GM19463 (cell line): ENCODE results near the gene POLR3K.

ENCODE experiments used
- ATAC-seq: cut with Tn5 transposase; IDR thresholded peaks from one replicate; pipeline ENCODE4 v1.9.1; 2021; ENCODE audit warnings: mild to moderate bottlenecking, moderate library complexity; ENCODE audit not compliant: unreplicated experiment

The POLR3K gene

DNA sequence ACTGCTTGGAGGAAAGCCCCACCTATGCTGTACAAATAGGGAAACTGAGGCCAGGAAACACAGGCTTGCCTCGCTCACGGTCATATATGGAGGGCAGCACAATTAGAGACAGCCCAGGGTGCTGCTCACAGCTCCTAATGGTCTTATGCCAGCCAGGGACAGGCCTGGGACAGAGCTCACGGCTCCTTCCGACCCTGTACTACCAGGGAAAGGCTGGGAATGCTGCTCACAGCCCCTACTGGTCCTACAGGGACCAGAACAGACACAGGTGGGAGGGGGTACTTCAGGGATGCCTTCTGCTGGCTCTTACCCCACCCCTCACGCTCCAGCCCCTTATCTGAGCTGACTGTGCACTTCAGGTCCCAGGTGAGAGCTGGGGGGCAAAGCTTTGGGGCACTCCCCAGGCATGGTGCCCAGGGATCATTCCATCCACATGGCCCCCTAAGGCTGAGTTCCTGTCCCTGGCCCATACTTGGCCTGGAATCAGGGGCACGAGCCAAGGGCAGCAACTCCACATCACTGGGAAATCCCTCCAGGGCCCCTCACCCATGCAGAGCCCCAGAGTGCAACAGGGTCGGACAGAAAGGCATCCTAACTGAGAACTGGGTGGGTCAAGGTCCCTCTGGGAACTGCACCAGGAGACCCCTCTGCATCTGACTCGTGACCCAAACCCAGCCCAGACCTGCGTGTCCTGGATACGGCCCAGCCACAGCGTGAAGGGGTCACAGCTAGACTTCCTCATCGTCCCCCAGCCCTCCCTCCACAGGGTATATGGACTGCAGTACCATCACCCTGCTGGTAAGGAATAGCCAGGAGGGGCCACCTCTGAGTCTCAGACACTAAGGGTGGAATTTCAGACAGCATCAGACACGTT lies 13.1 kb upstream of the POLR3K start:
- no peak for ATAC-seq

DNA sequence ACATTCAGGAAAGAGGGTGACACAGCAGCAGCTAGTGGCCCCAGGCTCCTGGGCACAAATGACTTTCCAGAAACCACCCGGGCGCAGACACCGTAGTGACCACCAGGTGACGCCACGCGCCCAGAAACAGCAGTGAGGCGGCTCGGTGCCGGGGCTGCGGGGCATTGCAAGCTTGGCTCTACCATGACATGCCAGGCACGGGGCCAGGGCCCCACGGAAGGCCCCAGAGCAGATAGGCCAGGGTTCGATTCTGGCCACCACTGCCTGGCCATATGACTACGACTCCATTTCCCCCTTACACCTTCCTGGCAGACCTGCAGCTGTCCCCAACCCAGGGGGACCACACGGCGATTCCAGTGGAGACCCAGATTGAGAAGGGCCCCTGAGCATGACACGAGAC lies 12.3 kb upstream of the POLR3K start:
- ATAC-seq: peak; percentile 67

DNA sequence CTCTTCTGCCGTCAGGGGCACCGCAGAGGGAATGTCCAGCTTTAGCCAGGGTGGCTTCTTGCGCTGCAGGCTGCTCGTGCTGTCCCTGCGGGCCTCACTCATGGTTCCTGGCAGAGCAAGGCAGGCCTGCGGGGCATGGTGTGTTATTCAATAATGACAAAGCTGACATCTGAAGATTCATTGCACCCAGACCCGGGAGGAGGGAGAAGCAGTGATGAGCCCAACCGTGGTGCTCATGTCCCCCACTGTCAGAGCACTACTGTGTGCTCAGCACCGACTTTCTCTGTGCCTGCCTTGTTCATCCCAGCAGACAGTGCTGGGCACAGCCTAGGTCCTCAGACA lies 11.5 kb upstream of the POLR3K start:
- no peak for ATAC-seq

DNA sequence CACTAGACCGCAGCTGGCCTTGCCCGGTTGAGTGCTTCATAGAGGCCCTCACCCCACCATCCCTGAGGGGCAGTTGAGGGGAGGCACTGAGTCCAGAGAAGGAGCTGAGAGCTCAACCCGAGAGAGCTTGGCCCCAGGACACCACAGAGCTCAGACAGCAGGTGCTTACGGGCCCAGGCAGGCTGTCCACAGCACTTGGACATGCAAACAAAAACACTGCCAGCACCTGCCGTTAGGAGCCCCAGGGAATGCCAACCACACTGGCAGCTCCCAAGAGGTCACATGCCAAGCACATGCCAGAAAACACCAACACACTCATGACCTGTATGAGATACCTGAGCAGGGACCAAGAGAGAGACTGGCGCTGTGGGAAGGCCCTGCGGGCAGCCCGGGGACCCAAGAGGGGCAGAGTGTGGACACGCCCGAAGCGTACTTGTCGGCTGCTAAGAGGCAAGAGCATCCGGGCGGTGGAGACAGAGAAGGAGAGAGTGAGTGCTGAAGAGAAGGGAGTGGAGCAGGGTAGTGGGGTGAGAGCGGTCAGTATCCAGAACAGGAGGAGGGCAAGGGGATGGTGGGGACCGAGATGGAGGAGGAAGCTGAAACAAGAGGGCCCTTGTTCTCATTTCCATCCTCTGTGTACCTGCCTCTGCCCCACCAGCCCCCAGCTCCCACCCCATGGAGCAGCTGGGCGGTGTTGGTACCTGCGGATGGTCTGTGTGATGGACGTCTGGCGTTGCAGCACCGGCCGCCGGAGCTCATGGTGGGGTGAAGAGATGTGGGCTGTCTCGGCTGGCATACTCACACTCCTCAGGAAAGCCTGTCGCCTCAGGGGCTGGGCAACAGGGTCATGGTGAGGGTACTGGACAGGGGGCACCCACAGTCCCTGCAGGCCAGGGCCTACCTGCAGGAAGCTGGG lies 10.8 kb upstream of the POLR3K start:
- ATAC-seq: no peak

DNA sequence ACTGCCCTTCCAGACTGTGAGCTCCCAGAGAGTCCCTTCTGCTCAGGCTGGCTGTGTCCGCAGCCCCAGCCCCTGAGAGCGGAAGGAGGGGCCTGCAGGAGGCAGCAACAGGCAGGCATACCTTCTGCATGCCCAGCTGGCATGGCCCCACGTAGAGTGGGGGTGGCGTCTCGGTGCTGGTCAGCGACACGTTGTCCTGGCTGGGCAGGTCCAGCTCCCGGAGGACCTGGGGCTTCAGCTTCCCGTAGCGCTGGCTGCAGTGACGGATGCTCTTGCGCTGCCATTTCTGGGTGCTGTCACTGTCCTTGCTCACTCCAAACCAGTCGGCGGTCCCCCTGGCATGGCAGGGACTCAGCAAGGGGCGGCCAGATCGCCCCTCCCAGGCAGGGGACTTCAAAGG lies 10.1 kb upstream of the POLR3K start:
- no peak for ATAC-seq

DNA sequence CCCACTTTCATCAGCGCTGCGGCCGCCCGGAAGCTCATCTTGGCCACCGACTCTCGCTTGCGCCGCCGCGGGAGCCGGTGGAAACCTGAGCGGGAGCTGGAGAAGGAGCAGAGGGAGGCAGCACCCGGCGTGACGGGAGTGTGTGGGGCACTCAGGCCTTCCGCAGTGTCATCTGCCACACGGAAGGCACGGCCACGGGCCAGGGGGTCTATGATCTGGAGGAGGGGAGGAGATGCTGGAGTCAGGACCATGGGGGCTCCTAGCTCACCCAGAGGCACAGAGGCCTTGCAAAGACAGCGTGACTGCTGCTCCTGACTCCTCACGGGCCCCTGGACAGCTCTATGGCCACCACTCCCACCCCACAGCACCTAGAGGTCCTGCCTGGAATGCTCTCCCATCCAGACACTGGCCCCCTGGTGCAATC lies 9.6 kb upstream of the POLR3K start:
- no peak for ATAC-seq

DNA sequence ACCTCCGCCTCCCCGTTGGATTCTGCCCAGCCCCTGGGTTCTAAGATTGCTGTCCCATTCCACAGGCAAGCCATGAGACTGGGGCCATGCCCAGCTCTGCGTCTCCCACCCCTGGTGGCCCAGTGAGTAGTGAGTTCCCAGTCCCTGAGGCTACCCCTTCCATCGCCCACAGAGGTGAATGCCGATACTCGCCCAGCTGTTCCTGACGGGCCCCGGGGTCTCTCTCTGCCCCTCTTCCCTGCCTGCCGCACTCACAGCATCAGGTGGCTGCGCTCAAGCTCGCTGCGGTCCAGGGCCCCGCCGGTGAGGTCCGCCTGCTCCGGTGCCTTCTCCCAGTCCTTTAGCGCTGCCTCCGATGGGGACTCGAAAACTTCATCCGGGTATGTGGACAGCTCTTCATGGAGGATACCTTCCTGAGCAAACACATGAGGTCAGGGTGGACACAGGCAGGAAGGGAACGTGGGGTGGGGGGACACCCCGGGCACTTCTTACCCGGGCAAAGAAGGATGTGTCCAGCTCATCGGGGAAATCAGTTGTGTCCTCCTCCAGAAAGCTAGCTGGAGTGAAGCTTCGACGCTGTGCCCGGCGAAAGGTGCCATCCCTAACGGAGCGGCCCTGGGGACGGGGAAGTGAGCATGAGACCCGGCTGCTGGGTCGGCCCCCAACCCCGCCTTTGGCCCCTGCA lies 9.0 kb upstream of the POLR3K start:
- no peak for ATAC-seq

DNA sequence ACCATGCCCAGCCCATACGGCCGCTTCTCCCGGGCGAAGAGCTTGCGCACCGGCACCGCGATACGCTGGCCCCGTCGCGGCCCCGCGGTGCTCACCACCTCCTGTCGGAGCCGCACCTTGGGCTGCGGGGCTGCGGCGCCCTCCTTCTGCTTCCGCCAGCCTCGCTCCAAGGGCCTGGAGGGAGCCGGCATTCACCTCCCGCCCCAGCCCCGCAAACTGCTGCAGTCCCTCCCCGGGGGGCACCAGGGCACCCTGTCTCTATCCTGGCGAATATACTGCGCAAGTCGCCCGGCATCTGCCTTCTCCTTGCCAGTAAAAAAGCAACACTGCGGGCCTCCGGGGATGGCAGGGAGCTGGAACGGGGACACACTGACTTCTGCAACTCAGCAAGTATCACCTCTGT lies 8.5 kb upstream of the POLR3K start:
- no peak for ATAC-seq

DNA sequence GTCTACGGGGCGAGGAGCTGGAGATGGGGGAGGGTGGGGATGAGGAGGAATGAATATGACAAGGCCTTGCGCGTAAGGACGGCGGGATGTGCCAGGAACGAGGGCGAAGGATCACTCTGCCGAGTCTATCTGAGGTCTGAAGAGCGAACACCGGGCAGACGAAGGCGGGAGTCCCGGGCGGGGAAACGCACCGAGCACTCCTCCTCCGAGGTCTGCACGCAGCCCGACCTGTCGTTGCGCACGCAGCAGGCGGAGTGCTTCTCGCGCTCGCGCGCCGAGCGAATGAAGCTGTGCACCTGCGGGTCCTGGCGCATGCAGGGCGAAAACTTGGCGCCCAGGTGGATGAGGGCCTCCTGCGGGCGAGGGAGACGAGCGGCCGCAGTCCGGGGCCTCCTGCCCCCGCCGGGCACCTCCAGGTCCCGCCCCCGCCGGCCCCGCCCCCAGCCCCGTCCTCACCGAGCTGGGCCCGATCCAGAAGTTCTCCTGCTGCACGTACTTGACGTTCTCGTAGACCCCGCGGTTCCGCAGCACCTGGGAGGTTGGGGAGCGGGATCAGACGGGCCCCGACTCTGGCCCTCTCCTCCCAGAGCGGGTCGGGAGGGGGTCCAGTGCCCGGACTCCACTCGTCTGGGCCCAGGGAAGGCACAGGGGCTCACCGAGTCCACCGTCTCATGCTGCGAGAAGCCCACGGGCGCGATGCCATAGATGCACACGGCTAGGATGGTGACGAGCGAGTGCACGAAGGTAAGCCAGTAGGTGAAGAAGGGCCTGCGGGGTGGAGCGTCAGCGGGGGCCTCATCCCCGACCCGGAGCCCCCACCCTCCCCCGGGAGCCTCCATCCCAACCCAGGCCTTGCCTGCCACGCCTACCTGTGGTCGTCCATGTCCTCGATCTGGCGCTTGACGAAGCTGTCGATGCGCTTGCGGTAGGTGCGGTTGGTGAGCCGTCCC lies 7.8 kb upstream of the POLR3K start:
- ATAC-seq: no peak

DNA sequence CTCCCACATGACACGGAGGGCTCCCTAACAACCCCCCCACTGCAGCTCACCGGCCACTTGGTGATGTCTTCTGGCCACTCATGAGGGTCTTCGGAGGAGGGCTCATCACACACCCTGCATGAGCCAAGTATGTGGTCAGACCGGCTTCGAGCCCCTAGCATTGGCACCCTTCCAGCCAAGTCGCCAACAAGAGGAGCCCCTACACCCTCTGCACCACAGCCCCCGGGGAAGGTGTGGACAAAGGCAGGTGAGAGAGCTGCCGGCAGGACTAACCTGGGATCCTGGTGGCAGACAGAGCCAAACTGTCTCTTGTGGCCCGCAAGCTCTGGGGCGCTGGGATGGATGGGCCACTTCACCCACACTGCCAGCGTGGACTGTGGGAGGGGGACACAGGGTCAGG lies 6.8 kb upstream of the POLR3K start:
- no peak for ATAC-seq

DNA sequence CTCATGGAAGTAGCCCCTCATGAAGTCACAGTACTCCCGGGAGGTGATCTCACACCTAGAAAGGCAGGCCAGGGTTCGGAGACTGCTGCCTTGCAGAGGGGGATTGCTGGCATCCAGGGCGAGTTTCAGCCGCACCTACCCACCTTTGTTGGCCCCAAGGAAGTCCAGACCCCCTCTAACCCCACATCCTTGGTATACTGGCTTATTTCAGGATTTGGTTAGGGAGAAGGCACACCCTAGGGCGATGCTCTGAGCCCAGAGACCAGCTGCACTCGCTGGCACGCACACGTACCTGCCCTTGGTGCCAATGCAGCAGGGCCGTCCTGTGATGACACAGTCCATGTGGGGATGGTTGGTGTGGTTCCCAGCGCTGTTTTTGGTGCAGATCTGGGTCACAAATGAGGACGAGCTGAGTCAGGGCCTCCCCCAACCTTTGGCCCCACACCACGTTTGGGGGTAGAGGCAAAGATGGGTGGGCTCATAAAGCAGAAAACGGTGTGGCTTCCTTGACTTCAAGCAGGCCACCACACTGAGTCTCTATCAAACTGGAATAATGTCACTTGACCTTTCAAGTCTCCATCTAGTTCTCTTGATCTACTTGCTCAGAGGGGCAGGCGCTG lies 6.1 kb upstream of the POLR3K start:
- no peak for ATAC-seq

DNA sequence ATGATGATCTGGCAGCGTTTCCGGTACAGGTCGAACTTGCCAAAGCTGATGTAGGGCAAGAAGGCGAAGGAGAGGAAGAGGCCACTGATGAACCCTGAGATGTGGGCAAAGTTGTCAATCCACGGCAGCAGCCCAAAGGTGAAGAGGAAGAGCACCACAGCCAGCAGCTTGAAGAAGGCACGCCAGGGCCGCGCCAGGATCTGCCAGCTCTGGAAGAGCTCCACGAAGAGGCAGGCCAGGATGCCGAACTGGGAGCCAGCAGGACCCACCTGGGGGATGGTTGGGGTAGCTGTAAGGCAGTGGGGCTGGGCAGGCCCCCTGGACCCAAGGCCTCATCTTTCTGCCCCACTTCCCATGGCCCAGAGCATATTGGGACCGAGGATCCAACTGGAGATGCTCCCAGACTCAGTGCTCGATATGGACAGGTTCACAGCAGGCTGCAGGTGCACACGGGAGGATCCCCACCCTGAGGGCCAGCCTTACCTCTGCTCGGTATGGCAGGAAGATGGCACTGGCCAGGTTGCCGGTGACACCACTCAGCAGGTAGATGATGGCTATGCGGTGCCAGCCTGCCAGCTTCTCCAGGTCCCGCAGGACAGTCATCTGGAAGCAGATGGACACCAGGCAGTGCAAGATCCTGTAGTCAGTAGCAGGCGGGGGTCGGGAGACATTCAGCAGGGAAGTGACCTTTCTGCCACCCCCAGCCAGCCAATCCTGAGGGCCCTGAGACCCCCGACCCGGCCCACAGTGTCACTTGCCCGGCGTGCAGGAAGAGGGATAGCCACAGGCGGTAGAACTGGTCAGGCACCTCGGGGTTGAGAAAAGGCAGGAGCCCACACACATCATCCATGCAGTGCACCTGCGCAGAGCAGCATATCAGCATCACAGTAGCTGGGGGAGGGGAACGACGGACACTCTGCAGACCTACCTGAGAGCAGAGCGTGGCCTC lies 5.4 kb upstream of the POLR3K start:
- no peak for ATAC-seq

DNA sequence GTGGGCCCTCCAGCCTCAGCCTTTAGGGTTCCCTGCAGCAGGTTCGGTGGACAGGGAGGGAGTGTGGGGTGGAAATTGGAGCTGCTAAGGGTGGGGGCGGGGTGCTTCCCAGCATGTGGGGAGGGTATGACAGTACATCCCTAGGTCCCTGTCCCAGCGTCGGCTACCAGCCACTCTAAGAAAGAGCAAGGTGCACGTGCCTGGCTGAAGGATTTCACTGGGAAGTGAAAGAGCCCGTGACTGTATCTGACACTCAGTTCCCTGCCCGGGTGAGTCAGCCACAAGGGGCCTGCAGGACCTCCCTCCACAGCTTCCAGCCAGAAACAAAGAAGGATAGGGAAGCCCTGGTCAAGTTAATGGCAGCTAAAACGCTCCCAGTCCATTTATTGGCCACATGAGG lies 4.3 kb upstream of the POLR3K start:
- ATAC-seq: no peak

DNA sequence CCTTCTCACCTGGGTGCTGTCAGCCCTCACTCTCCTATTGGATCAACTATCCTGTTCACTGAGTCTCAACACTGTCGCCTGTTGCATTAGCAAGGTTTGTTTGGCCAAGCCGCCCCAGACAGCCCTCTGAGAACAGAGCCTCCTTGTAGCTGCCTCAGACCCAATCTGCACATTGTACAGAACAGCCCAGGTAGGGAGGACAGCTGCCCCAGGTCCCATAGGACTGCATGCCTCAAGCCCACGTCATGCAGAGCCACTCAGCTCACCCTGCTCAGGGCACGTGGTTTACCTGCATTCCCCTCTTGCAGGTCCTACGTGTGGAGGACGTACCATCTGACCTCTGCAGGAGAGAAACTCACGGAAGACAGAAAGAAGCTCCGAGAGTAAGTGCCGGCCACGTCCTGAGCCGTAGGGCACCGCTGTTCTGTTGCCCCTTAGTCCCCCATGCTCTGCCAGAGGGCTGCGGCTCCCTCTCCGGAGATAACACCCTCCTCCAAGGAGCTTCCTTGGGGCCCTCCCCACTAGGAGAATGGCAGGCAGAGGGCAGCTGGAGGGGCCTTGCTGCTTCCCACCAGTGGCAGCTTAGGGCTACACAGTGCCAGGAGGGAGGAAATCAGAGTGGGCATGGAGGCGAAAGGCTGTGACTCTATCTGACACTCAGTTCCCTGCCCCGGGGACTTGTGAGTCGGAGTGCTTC lies 3.0 kb upstream of the POLR3K start:
- no peak for ATAC-seq

DNA sequence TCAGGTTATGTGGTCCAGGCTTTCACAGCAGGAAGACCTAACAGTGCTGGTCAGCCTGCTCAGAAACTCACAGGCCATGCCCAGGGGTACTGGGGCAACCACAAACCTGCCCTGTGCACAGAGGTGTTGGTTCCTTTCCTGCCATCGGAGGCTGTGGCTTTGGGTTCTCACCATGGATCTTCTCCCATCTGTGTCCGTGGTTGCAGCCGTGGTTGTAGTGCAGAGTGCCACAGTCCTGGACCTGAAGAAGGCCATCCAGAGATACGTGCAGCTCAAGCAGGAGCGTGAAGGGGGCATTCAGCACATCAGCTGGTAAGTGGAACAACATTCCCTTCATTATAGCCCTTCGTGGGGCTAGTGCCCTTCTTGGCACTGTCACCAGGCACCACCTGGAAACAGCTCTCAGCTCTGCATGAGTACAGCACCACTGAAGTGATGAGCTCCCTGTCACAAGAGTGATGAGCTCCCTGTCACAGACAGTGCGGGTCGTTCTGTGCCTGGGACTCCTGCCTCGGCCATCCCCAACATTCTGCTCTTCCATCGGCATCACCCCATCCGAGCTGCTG lies 2.2 kb upstream of the POLR3K start:
- no peak for ATAC-seq

DNA sequence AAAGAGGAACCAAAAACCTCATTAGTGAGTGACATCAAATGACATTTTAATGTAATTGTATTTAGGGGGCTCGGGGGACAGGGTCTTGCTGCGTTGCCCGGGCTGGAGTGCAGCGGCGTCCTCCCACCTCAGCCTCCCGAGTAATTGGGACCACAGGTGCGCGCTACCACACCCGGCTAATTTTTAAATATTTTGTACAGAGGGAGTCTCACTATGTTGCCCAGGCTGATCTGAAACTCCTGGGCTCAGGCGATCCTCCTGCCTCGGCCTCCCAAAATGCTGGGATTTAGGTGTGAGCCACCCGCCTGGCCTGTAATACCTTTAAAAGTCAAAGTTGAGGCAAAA lies 801 bp upstream of the POLR3K start:
- ATAC-seq: no peak

DNA sequence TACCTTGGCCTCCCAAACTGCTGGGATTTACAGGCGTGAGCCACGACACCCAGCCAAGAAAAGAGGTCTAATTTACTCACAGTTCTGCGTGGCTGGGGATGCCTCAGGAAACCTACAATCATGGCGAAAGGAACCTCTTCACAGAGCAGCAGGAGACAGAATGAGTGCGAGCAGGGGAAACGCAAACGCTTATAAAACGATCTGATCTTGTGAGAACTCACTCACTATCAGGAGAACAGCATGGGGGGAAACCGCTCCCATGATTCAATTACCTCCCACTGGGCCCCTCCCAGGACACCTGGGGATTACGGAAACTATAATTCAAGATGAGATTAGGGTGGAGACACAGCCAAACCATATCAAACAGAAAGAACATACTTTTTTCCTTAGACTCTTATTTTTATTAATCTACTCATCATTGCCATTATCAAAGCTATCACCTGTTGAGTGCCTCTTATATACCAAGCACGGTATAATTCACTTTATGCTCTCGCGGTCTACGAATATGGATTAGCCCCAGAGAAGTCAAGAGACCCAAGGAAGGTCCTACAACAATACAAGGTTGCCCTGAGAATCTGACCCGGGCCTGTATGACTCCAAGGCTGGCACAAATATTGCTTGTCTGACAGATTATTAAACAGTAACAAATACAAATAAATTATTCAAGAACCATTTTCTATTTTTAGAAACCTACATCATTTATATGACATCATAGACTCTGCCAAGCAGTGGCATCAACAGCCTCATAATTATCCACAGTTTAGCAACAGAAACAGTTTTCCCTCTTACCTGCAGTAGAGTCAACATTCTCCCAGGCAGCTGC lies 2.4 kb downstream of the POLR3K start:
- ATAC-seq: no peak
